Astrocyte of the cerebellum (primary cell): ENCODE results near the gene ATG5.
A peak's percentile ranks its signal among the peaks of the same experiment; 100 is the strongest.
"Not testable (repeated sequence)": the region's sequence is repeated elsewhere in the genome, so short reads cannot be mapped to it uniquely, and the experiment has no call there.

Source experiments
- DNase-seq: peaks from one replicate; pipeline ENCODE4 v3.0.0-alpha.2; 2011; ENCODE audit warnings: low read depth
- H3K4me3 ChIP-seq: 2 replicates; pipeline ENCODE4 v1.5.1; 2011; ENCODE audit warnings: mild to moderate bottlenecking, low read depth, low read length, moderate library complexity
- in situ Hi-C: cut with HindIII; loops from 2 replicates; pipeline ENCODE4 v1.10.0; 2017; ENCODE audit warnings: low sequenced_read_pairs
- TF ChIP-seq, protein P1 (sequence below): IDR thresholded peaks from 2 replicates; pipeline ENCODE4 v1.5.1; 2012; ENCODE audit warnings: low read length, low read depth, moderate library complexity, mild to moderate bottlenecking; ENCODE audit errors: missing control alignments

ATG5 gene

DNA sequence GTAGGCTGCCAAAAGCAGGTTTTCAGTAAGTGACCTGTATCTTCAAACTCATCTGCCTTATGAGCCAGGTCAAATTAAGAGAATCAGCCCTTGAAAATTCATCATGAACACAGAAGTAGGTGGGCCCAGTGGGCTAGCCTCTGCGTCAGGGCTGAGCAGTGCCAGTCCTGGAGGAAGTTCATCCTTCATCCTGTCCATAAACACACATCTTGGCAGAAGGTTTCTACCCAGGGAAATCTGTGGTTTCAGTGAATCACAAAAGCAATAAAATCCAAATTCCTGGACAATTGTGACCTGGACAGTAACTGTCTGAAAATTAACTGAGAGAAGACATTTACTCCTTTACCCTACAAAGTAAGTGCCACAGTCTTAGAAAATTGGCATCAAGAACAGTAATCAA is 72.4 kb downstream of the ATG5 start:
- TF ChIP-seq, protein P1, sequence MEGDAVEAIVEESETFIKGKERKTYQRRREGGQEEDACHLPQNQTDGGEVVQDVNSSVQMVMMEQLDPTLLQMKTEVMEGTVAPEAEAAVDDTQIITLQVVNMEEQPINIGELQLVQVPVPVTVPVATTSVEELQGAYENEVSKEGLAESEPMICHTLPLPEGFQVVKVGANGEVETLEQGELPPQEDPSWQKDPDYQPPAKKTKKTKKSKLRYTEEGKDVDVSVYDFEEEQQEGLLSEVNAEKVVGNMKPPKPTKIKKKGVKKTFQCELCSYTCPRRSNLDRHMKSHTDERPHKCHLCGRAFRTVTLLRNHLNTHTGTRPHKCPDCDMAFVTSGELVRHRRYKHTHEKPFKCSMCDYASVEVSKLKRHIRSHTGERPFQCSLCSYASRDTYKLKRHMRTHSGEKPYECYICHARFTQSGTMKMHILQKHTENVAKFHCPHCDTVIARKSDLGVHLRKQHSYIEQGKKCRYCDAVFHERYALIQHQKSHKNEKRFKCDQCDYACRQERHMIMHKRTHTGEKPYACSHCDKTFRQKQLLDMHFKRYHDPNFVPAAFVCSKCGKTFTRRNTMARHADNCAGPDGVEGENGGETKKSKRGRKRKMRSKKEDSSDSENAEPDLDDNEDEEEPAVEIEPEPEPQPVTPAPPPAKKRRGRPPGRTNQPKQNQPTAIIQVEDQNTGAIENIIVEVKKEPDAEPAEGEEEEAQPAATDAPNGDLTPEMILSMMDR, result no peak
- in situ Hi-C loops, result no loop called here
- peak; percentile 57 for DNase-seq
- no peak overlapping the region for H3K4me3 ChIP-seq

DNA sequence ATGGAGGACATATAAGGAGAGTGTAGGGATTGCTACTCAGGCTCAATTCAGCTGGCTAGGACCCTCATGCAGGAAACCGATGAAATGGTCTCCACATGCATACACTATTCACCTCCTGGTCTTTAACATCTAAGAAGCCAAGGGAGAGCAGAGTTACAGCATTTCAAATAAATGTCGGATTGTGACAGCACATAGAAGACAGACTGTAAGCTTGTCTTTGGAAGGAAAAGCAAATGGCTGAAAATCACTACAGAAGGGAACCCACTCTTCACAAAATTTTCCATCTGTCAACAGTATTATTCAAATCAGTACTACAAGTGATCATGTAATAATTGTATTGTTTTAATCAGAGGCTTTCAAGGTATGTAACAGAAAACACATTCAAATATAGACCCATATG is 72.9 kb downstream of the ATG5 start:
- no peak overlapping the region for H3K4me3 ChIP-seq
- in situ Hi-C loops, result no loop called here
- no peak for DNase-seq
- TF ChIP-seq, protein P1, result no peak

DNA sequence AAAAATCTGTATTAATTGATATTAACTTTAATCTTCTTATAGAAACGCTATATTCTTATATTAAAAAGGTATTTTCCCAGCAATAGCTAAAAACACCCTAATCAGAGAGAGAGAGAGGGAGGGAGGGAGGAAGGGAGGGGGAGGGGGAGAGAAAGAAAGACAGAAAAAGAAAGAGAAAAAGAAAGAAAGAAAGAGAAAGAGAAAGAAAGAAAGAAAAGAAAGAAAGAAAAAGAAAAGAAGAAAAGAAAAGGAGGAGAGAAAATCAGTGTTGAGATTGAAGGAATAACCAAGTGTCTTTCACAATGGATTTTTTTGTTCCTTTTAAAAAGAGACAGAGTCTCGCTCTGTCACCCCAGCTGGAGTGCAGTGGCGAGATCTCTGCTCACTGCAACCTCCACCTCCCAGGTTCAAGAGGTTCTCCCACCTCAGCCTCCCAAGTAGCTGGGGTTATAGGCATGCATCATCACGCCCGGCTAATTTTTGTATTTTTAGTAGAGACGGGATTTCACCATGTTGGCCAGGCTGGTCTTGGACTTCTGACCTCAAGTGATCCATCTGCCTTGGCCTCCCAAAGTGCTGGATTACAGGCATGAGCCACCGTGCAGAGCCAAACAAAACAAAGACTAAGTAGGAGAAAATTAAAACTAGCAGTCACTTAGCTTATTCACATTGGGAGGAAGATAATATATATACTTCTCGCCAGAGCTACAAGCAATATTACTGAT is 73.9 kb downstream of the ATG5 start:
- H3K4me3 ChIP-seq, in situ Hi-C loops, DNase-seq: not testable (repeated sequence)

DNA sequence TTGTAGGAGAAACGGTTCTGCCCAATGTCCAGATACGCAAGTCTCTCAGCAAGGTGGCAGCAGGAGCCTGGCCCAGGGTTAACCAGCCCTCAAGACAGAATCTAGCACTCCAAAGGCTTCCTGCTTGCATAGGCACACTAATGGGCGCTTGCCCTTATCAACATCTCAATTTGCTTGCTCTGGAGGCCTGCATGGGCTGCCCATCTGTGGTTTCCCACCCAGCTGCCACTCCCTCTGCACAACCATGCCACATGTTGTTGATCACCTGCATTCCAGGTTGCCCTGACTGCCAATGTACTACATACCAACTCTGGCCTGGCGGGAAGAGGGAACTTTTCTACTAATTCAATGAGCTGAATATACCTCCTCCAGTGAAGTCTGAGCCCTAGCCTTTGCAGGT is 74.6 kb downstream of the ATG5 start:
- no peak overlapping the region for H3K4me3 ChIP-seq
- in situ Hi-C loops, result no loop called here
- TF ChIP-seq, protein P1, result no peak
- no peak for DNase-seq

DNA sequence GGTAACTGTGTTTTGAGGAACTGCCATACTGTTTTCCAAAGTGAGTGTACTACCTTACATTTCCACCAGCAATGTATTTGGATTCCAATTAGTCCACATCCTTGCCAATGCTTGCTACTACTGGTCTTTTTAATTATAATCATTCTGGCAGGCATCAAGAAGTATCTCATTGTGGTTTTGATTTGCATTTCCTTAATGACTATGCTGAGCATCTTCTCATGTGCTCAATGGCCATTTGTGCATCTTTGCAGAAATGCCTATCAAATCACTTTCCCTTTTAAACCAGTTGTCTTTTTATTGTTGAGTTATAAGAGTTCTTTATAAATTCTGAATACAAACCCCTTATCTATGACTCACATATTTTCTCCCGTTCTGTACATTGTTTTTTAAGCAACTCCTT is 75.9 kb downstream of the ATG5 start:
- no peak for DNase-seq
- H3K4me3 ChIP-seq, result no peak overlapping the region
- TF ChIP-seq, protein P1, result no peak
- in situ Hi-C loops, result no loop called here

DNA sequence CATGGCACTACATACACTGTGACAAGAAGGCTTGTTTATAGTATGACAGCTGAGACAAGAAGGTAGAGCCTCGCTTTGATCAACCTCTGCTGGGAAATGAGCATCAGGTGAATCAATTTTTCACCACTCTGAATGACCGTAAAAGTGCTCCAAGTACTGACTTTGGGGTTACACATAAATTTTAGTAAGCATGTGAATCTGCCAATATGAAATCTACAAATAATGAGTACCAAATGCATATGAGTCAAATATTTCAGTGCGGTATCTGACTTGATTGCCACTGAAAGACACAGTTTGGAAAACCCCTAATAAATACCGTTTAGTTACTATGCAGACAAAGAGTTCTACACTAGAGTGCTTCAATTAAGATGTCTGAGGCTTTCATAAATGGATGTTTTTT is 77.8 kb downstream of the ATG5 start:
- TF ChIP-seq, protein P1, result no peak
- in situ Hi-C loops, result no loop called here
- no peak overlapping the region for H3K4me3 ChIP-seq
- DNase-seq, result no peak

DNA sequence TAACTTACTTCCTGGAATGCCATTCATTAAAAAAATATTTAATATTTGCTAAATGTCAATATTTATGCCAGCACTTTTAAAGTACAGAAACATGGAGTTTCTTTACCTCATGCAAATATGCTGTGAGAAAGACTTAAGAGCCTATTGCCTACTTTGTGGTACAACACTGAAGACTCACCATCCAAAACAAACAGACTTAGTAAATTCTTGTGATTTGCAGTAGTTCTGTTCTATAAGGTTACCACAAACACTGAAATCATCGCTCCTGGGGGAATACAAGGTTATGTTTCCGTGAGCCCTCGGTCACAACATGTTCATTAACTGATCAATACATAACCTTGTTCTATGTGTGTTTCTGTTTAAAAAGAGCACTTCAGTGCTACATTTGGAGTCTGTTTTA is 78.3 kb downstream of the ATG5 start:
- TF ChIP-seq, protein P1, result no peak
- DNase-seq, result peak; percentile 31
- H3K4me3 ChIP-seq, result no peak overlapping the region
- in situ Hi-C loops, result no loop called here
